Activated CD4-positive, alpha-beta T cell treated with anti-CD3 and anti-CD28 coated beads for 4 hours (primary cell): Measurements from ENCODE around the gene CRTAP.
"Not testable (repeated sequence)": the region's sequence is repeated elsewhere in the genome, so short reads cannot be mapped to it uniquely, and the experiment has no call there.

Experiments used
- DNase-seq, 2 donors: peaks; one replicate each; pipeline ENCODE4 v3.0.0-alpha.2; 2020

Gene CRTAP

GRCh38 chr3:33145221-33145900, 31.5 kb downstream of the CRTAP start:
- no peak for DNase-seq

- no peak for DNase-seq
Measured at GRCh38 chr3:33145901-33146580, 32.2 kb downstream of the CRTAP start.

GRCh38 chr3:33146791-33147445, 33.1 kb downstream of the CRTAP start:
- DNase-seq: no peak

- DNase-seq: no peak
Measured at GRCh38 chr3:33149342-33149741, 35.5 kb downstream of the CRTAP start.

GRCh38 chr3:33152363-33153360, 38.8 kb downstream of the CRTAP start:
- DNase-seq: no peak

- no peak for DNase-seq
Measured at GRCh38 chr3:33153782-33154181, 40.0 kb downstream of the CRTAP start.

GRCh38 chr3:33155301-33155700, 41.5 kb downstream of the CRTAP start:
- DNase-seq: no peak

GRCh38 chr3:33159234-33159633, 45.4 kb downstream of the CRTAP start:
- DNase-seq: no peak

GRCh38 chr3:33159981-33160380, 46.2 kb downstream of the CRTAP start:
- DNase-seq: no peak

- not testable (repeated sequence) for DNase-seq
Measured at GRCh38 chr3:33162621-33163020, 48.8 kb downstream of the CRTAP start.

GRCh38 chr3:33165372-33165771, 51.6 kb downstream of the CRTAP start:
- no peak for DNase-seq

GRCh38 chr3:33166095-33166494, 52.3 kb downstream of the CRTAP start:
- DNase-seq: no peak

- no peak for DNase-seq
Measured at GRCh38 chr3:33167284-33167683, 53.5 kb downstream of the CRTAP start.

- DNase-seq: no peak
Measured at GRCh38 chr3:33167716-33168336, 54.0 kb downstream of the CRTAP start.

GRCh38 chr3:33170531-33170930, 56.7 kb downstream of the CRTAP start:
- DNase-seq: no peak

GRCh38 chr3:33171580-33171979, 57.8 kb downstream of the CRTAP start:
- no peak for DNase-seq

- DNase-seq: no peak
Measured at GRCh38 chr3:33173103-33173502, 59.3 kb downstream of the CRTAP start.

GRCh38 chr3:33173672-33174071, 59.9 kb downstream of the CRTAP start:
- DNase-seq: no peak

- DNase-seq: no peak
Measured at GRCh38 chr3:33174095-33174494, 60.3 kb downstream of the CRTAP start.

- no peak for DNase-seq
Measured at GRCh38 chr3:33174711-33175414, 61.0 kb downstream of the CRTAP start.

- no peak for DNase-seq
Measured at GRCh38 chr3:33179132-33179531, 65.3 kb downstream of the CRTAP start.

GRCh38 chr3:33181229-33181628, 67.4 kb downstream of the CRTAP start:
- DNase-seq: no peak
